SW480 (cell line): Measurements from ENCODE around the gene P3H2.

ENCODE experiments used
- DNase-seq: peaks from one replicate; pipeline ENCODE4 v3.0.0-alpha.2; 2016; ENCODE audit warnings: low spot score

Gene P3H2

GRCh38 chr3:190051641-190052040, 69.1 kb downstream of the P3H2 start:
- no peak for DNase-seq

GRCh38 chr3:190048932-190049441, 71.7 kb downstream of the P3H2 start:
- DNase-seq, result no peak

- DNase-seq, result no peak
Measured at GRCh38 chr3:190044974-190045373, 75.7 kb downstream of the P3H2 start.

GRCh38 chr3:190044142-190044541, 76.6 kb downstream of the P3H2 start:
- no peak for DNase-seq

GRCh38 chr3:190043741-190044140, 77.0 kb downstream of the P3H2 start:
- no peak for DNase-seq

- DNase-seq, result no peak
Measured at GRCh38 chr3:190042558-190042957, 78.1 kb downstream of the P3H2 start.

GRCh38 chr3:190041333-190042041, 79.2 kb downstream of the P3H2 start:
- DNase-seq, result no peak

- no peak for DNase-seq
Measured at GRCh38 chr3:190040145-190040544, 80.6 kb downstream of the P3H2 start.

GRCh38 chr3:190038050-190038933, 82.4 kb downstream of the P3H2 start:
- no peak for DNase-seq

GRCh38 chr3:190036631-190037030, 84.1 kb downstream of the P3H2 start:
- no peak for DNase-seq

- DNase-seq, result no peak
Measured at GRCh38 chr3:190034446-190034845, 86.3 kb downstream of the P3H2 start.

- DNase-seq, result no peak
Measured at GRCh38 chr3:190032923-190033322, 87.8 kb downstream of the P3H2 start.

GRCh38 chr3:190031887-190032752, 88.6 kb downstream of the P3H2 start:
- no peak for DNase-seq

- no peak for DNase-seq
Measured at GRCh38 chr3:190027116-190027515, 93.6 kb downstream of the P3H2 start.

GRCh38 chr3:190026154-190026553, 94.5 kb downstream of the P3H2 start:
- no peak for DNase-seq

- no peak for DNase-seq
Measured at GRCh38 chr3:190024912-190025311, 95.8 kb downstream of the P3H2 start.

GRCh38 chr3:190019844-190020243, 100.9 kb downstream of the P3H2 start:
- DNase-seq, result no peak

- no peak for DNase-seq
Measured at GRCh38 chr3:190019006-190019405, 101.7 kb downstream of the P3H2 start.

- no peak for DNase-seq
Measured at GRCh38 chr3:190018460-190018859, 102.2 kb downstream of the P3H2 start.

GRCh38 chr3:190017521-190018288, 103.0 kb downstream of the P3H2 start:
- DNase-seq, result peak; percentile 58

- DNase-seq, result no peak
Measured at GRCh38 chr3:190016966-190017365, 103.7 kb downstream of the P3H2 start.
